Lower leg skin (tissue), 4 donors: ENCODE measurements around the gene MRPL53. TPM values are rescaled to one million over a fixed set of nuclear protein-coding genes. Genes with fewer than 3 reads are reported as not detected.

Experiments used
- DNase-seq, 2 donors: peaks; one replicate each; pipeline ENCODE4 v3.0.0-alpha.2; 2019; ENCODE audit warnings: low spot score in 2 of 2
- H3K4me3 ChIP-seq: fragments of 200-600 bp; sonication (generic); 2 replicates; pipeline ENCODE4 v1.5.1; 2017; ENCODE audit warnings: mild to moderate bottlenecking, low read depth; ENCODE audit not compliant: poor library complexity, severe bottlenecking
- POLR2A ChIP-seq, 2 donors: fragments of 450-650 bp; IDR thresholded peaks; one replicate each; pipeline ENCODE4 v1.6.1; 2016 to 2017; ENCODE audit warnings: antibody characterized with exemption in 2 of 2, mild to moderate bottlenecking in 1 of 2, moderate library complexity in 1 of 2
- WGBS, 2 donors: methylation state at CpG; one replicate each; pipeline ENCODE4 v1.1.5; 2018; 5-methylcytosine and 5-hydroxymethylcytosine counted together
- intact Hi-C: fragments of 100-400 bp; cut with DNase I; formaldehyde crosslinking; loops from one replicate; pipeline ENCODE4 v1.15.0; 2023; ENCODE audit warnings: low total_unique reads
- total RNA-seq, 4 donors: library from RNA; depleted of rRNA; stranded (reverse); fragments of >200 nt; gene quantifications; one replicate each; pipeline ENCODE4 v1.1.0, GENCODE V29; 2016
- TF ChIP-seq, protein P1 (sequence below), 3 donors: fragments of 450-650 bp; IDR thresholded peaks; one replicate each; pipeline ENCODE4 v1.5.1; 2016; ENCODE audit warnings: antibody characterized with exemption in 3 of 3, mild to moderate bottlenecking in 3 of 3, moderate library complexity in 2 of 3

The MRPL53 gene
- total RNA-seq, 4 donors from 2014 or later: 24.9 to 70.0 (median 29.5) TPM

DNA sequence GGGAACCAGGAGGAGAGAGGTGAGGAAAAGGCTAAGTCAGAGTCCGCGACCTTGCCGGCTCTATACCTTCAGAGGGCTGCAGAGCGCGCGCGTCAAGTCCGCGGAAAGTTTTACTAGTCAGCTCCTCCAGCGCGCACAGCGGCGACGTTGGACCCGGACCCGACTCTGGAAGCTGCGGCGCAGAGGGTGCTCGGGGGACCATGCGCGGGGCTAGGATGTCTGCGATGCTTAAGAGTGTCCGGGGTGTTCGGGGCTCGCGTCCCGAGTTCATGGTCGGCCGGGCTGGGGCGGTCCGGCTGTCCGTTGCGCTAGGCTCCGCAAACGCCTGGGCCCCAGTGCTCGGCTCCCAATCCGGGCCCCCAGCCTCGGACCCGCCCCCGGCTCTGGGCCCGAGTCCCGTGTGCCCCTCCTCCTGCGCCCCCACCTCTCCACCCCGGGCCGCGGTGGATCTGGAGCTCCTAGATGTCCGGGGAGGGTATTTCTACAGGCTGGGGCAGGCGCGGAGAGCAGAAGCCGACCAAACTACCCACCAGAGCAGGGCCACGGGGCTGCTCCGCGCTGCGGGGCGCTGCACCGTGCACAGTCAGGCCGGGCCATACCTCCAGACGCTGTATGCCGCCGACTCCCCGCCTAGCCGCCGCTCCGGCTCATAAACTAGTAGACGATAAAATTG, 26.9 kb upstream of the MRPL53 start, which contains the start of gene LBX2:
Gene LBX2 (minus strand): TSS at position 337 of the 673 bp plus-strand sequence. CDS start 66 bp downstream, at position 271.
- no peak for DNase-seq
- no peak within 1 kb of the TSS for H3K4me3 ChIP-seq
- intact Hi-C loops: no loop called here
- no peak for TF ChIP-seq POLR2A (IDR thresholded peaks at IDR 0.05)
- TF ChIP-seq, protein P1, sequence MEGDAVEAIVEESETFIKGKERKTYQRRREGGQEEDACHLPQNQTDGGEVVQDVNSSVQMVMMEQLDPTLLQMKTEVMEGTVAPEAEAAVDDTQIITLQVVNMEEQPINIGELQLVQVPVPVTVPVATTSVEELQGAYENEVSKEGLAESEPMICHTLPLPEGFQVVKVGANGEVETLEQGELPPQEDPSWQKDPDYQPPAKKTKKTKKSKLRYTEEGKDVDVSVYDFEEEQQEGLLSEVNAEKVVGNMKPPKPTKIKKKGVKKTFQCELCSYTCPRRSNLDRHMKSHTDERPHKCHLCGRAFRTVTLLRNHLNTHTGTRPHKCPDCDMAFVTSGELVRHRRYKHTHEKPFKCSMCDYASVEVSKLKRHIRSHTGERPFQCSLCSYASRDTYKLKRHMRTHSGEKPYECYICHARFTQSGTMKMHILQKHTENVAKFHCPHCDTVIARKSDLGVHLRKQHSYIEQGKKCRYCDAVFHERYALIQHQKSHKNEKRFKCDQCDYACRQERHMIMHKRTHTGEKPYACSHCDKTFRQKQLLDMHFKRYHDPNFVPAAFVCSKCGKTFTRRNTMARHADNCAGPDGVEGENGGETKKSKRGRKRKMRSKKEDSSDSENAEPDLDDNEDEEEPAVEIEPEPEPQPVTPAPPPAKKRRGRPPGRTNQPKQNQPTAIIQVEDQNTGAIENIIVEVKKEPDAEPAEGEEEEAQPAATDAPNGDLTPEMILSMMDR (IDR thresholded peaks at IDR 0.05): no peak
- WGBS, 2 donors: 7 to 12% methylated on average over 52 to 58 of the region's 65 CpGs

DNA sequence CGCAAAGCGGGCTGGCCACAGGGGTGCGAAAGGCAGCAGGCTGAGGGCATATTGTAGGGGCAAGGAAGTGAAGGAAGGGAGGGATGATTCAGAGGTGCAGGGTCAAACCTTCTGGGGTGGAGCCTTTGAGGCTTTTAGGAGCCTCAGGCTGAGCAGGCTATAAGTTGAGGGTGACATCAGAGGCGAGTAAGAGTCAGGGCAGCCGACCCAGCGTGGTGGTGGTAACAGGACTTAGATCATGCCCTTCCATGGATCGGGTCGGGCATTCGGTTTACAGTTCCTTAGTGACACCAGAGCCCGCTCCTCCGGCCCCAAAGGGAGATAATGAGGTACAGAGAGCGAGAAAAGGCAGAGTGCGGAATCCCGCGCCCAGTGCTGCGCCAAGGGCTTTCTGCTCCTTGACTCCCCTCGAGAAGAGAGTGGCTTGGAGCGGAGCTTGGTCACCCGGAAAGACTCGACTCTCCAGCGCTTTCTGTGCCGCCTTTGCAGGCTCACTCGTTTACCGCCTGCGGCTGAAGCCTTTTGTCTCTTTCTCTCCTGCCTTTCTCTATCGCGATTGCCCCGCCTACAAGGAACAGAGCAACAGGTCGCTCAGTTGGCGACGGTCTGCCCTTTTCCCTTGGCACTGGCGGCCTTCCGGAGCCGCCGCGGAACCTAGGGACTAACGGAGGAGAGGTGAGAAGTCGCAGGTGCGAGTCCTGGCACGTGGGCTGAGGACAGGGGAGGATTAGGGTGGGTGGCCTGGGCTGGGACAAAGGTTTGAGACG, 26.2 kb upstream of the MRPL53 start:
- DNase-seq: no peak
- TF ChIP-seq, protein P1 (IDR thresholded peaks at IDR 0.05): no peak
- TF ChIP-seq POLR2A (IDR thresholded peaks at IDR 0.05): no peak
- 1% methylated on average over 41 of the region's 41 CpGs for WGBS, 2 donors
- intact Hi-C loops: no loop called here
- H3K4me3 ChIP-seq: no peak overlapping the region

DNA sequence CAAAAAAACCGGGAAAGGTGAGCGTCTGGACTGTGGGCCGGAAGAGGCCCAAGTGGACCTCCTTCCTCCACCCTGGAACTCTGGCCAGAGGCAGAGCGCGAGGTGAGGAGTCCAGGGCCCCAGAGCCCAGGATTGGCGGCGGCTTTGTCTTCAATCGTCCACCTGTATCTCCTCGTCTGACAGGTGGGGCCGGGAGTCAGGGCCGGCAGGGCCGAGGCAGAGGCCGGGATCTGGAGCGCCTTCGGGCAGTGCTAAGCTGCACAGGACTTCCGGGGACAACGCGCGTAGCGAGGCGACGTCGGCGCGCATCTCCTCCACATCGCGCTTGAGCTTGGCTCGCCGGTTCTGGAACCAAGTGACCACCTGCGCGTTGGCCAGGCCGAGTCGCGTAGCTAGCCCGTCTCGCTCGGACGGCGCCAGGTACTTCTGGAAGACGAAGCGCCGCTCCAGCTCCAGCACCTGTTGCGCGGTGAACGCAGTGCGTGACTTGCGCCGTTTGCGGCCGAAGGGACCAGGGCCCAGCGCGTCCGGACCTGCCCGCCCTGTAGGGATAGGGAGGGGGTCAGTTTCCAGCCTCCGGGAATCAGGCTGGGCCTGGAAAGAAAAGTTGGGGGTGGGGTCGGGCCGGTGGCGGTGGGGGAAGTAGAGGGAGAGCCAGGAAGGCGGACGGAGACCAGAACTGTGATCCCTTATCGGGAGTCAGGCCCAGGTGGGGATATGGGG, 25.5 kb upstream of the MRPL53 start:
- TF ChIP-seq POLR2A (IDR thresholded peaks at IDR 0.05): no peak
- TF ChIP-seq, protein P1 (IDR thresholded peaks at IDR 0.05): no peak
- WGBS, 2 donors: 5 to 6% methylated on average over 28 to 42 of the region's 61 CpGs
- intact Hi-C loops: no loop called here
- DNase-seq: no peak
- H3K4me3 ChIP-seq: no peak overlapping the region

DNA sequence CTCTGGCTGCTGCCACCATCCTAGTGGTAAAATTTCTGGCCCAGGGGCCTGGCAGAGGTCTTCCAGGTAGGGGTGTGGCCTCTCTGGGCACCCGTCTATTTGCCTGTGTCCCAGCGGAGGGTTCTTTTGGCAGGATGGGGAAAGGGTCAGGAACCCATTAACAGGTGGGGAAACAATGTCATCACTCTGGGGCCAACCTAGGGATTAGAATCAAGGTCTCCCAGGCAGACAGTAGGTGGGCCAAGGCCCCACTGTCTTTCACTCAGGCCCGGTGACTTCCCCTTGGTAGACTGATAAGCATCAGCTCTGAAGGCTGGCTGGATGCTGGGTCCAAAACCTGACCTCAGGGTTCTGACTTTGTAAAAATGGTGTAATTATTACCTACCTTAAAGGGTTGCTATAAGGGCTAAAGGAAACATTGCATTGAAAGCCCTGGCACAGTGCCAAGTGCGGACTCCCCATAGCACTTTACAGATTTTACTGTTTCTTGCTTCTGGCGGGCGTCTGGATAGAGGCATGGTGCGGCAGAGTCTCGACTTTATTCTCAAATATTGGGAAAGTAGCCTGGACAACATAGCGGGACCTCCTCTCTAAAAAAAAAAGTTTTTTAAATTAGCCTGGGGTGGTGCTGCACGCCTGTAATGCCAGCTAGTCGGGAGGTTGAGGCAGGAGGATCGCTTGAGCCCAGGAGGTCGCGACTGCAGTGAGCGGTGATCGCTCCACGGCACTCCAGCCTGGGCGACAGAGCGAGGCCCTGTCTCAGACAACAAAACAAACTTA, 24.7 kb upstream of the MRPL53 start:
- no peak overlapping the region for H3K4me3 ChIP-seq
- intact Hi-C loops: no loop called here
- 58 to 61% methylated on average over 19 of the region's 19 CpGs for WGBS, 2 donors
- TF ChIP-seq, protein P1 (IDR thresholded peaks at IDR 0.05): no peak
- DNase-seq: no peak

DNA sequence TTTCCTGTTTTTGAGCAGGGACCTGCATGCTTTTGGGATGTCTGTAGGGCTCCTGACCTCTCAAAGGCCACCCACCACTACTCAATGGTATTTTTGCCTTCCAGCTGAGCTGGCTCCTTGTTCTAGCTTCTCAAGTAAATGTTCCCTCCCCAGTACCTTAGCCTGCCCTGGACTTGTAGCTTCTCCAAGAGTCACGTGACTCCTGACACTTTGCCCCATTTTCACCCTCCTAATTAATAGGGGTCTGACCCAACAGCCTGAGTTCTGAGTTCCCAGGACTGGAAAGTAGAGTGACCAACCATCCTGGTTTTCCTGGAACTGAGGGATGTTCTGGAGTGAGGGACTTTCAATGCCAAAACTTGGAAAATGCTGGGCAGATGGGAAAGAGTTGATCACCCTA, 23.0 kb upstream of the MRPL53 start:
- intact Hi-C loops: no loop called here
- no peak for DNase-seq
- no peak overlapping the region for H3K4me3 ChIP-seq
- 83 to 100% methylated on average over 1 of the region's 1 CpG for WGBS, 2 donors
- TF ChIP-seq POLR2A (IDR thresholded peaks at IDR 0.05): no peak
- TF ChIP-seq, protein P1 (IDR thresholded peaks at IDR 0.05): no peak
